ENCODE results near the gene STXBP3.

- TF ChIP-seq POLR2A (IDR thresholded peaks at IDR 0.05) (no peak), CTCF (IDR thresholded peaks at IDR 0.05) (no peak), EP300 (IDR thresholded peaks at IDR 0.05) (no peak)
Observed at GRCh38 chr1:108791790-108792189, 45.3 kb downstream of the STXBP3 start.
